Stomach smooth muscle (tissue), 2 donors: ENCODE results near the gene EGFR.
A peak's percentile ranks its signal among the peaks of the same experiment; 100 is the strongest.

ENCODE experiments used
- H3K27ac ChIP-seq: one replicate; pipeline ENCODE4 v1.7.0; 2013; ENCODE audit warnings: mild to moderate bottlenecking, low read length, inconsistent platforms
- H3K27me3 ChIP-seq, 2 donors: one replicate each; pipeline ENCODE4 v1.7.0; 2013; ENCODE audit warnings: low read length in 2 of 2; ENCODE audit not compliant: insufficient read depth in 2 of 2, control insufficient read depth in 1 of 2
- H3K36me3 ChIP-seq, 2 donors: one replicate each; pipeline ENCODE4 v1.7.0; 2013; ENCODE audit warnings: low read length in 2 of 2; ENCODE audit not compliant: control insufficient read depth in 2 of 2, insufficient read depth in 2 of 2
- H3K4me1 ChIP-seq: one replicate; pipeline ENCODE4 v1.7.0; 2013; ENCODE audit warnings: low read length; ENCODE audit not compliant: control insufficient read depth, insufficient read depth
- H3K4me3 ChIP-seq, 2 donors: one replicate each; pipeline ENCODE4 v1.7.0; 2013; ENCODE audit warnings: low read length in 2 of 2
- H3K9ac ChIP-seq, 2 donors: one replicate each; pipeline ENCODE4 v1.7.0; 2013; ENCODE audit warnings: low read length in 2 of 2, mild to moderate bottlenecking in 1 of 2
- H3K9me3 ChIP-seq, 2 donors: one replicate each; pipeline ENCODE4 v1.7.0; 2013; ENCODE audit warnings: low read length in 2 of 2; ENCODE audit not compliant: control insufficient read depth in 2 of 2
- donor health status: healthy.
- donor health status: Pancreatic carcinoma.

Gene EGFR

DNA sequence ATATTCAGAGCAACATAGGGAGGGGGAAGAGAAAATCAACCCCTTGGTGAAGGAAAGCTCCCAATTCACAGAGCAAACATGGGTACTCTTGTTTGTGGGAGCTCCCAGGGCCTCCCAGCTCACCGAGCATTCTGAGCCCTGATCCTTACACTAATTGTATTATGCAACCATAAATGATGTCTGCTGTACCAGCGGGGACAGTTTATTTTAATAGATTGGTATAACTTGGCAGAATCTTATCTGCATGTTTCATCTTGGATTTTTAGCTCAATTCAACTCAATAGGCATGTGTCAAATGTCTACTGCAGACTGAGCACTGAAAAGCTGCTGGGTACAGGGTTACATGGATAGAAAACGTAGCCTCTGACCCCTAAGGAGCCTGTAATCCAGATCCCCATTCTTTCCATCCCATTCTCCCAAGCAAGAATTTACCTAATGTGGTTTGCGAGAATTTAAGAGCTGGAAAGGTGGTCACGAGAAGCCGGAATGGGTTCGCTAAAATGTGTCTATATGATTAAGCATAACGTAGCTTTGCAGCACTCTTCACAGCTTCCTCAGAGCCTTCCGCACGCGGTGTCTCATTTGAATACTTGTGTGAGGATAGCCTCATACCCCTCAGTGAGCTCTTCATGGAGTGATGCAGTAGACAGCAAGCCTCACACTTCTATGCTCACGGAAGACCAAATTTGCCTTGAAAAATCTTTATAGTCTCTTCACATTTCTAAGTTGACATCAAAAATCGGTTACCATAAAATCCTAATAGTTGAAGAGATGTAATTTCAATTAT lies 18.3 kb downstream of the EGFR start:
- Histone ChIP-seq H3K4me3 (no peak overlapping the region), H3K27ac (no peak overlapping the region), H3K9me3 (no peaks in the 10 kb centered on the region), H3K27me3 (no peaks in the 10 kb centered on the region), H3K36me3 (peaks cover 0 to 2% of the 10 kb centered on the region in 2 donors), H3K4me1 (peaks cover 36% of the 10 kb centered on the region), H3K9ac (no peak overlapping the region)

DNA sequence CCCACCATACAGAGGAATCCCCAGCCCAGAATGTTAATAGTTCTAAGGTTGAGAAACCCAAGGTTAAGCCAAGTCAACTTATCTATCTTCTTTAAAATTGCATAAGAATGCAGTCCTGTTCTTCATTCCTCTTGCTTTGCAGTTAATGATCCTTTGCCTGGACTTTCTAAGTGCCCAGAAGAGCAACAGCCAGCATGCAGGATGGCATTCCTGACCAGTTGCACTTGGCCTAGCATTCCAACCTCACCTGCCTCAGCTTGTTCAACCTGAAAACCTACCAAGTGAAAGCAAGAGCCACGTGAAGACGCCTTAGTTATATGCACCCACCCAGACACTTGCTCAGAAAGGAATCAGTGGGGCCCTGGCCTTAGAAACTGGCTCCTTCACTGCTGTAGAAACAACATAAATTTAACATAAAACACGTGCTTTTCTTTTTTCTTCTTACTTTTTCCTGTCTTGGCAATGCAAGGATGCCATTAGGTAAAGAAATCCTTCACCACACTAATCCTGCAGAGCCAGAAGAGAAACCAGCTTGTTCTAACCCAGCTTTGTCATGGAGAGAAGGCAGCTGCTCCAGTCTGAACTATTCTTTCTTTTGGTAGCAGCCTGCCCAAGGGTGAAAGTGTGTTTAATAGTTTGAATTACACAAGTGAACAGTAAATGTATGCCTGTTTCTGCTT lies 25.0 kb downstream of the EGFR start:
- no peak overlapping the region for H3K4me3 ChIP-seq
- H3K36me3 ChIP-seq: peaks cover 0 to 2% of the 10 kb centered on the region in 2 donors
- no peak overlapping the region for H3K9ac ChIP-seq
- H3K27ac ChIP-seq: peak overlapping the region; percentile 74
- no peaks in the 10 kb centered on the region for H3K27me3 ChIP-seq
- peaks cover 48% of the 10 kb centered on the region for H3K4me1 ChIP-seq
- no peaks in the 10 kb centered on the region for H3K9me3 ChIP-seq

DNA sequence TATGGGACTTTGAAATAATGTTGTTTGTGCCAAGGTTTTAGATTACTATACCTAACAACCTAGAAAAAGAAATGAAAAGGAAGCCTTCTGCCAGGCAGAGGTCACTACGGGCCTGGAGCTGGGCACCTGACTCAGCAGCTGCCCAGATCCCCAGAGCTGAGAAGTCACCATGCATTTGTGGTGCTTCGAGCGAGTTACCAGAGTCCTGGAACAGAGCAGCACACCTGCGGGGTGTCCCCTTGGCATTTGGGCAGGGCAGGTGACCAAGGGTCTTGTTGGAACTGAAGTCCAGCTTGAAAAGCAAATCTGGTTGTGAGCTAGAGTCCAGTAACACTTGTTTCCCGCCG lies 25.5 kb downstream of the EGFR start:
- Histone ChIP-seq H3K9me3 (no peaks in the 10 kb centered on the region), H3K36me3 (peaks cover 0 to under 1% of the 10 kb centered on the region in 2 donors), H3K4me3 (no peak overlapping the region), H3K4me1 (peaks cover 50% of the 10 kb centered on the region), H3K27ac (peak overlapping the region; percentile 74), H3K27me3 (no peaks in the 10 kb centered on the region), H3K9ac (no peak overlapping the region)

DNA sequence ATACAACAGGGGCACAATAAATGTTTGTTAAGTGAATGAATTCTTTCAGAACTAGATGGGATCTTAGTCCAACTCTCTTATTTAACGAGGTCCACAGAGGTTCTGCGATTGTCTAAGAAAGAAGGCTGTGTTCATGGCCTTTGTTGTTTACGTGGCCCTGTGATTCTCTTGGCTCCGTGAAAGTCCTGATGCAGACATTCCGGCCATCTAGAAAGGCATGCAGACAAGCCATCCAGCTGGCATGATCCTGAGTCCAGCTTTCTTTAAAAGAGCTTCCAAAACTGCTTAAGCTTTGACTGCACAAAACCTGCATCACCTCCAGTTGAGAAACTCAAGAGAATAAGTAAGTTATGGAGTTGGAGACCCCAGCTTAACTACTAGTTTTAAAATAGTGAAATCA lies 26.0 kb downstream of the EGFR start:
- H3K4me1 ChIP-seq: peaks cover 52% of the 10 kb centered on the region
- H3K4me3 ChIP-seq: no peak overlapping the region
- peak overlapping the region; percentile 74 for H3K27ac ChIP-seq
- no peaks in the 10 kb centered on the region for H3K36me3 ChIP-seq
- H3K27me3 ChIP-seq: no peaks in the 10 kb centered on the region
- no peak overlapping the region for H3K9ac ChIP-seq
- no peaks in the 10 kb centered on the region for H3K9me3 ChIP-seq

DNA sequence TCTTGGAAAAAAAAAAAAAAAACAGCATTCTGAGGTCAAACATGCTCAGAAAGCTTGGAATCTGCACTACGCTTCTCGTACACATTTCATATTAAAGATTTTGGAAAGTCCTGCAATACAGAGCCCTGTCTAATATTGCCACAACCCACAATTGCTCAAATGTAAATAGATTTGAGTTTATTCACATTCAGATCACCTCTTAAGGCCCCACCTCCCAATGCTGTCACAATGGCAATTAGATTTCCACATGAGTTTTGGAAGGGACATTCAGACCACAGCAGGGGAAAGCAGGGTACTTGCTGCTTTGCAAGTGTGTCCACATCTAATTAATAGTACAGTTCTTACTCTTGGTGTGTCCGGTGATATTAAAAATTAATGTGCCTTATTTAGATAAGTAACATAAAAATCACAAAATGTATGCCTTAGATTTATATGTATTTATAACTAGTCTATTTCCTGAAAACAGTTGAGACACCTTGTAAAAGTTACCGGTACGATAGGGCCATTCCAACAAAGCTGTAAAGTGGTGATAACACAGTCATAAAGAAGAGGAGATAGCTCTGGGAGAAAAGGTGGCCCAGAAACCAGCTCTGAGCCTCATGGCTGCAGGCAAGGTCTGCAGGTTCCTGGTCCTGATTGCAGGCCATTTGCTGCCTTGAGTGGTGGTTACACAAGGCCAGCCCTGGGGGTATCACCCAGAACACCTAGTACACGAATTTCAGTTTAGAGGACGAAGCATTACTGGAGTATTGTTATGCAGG lies 27.9 kb downstream of the EGFR start:
- H3K27ac ChIP-seq: no peak overlapping the region
- H3K9ac ChIP-seq: no peak overlapping the region
- peaks cover 53% of the 10 kb centered on the region for H3K4me1 ChIP-seq
- H3K36me3 ChIP-seq: no peaks in the 10 kb centered on the region
- H3K9me3 ChIP-seq: no peaks in the 10 kb centered on the region
- H3K27me3 ChIP-seq: no peaks in the 10 kb centered on the region
- no peak overlapping the region for H3K4me3 ChIP-seq

DNA sequence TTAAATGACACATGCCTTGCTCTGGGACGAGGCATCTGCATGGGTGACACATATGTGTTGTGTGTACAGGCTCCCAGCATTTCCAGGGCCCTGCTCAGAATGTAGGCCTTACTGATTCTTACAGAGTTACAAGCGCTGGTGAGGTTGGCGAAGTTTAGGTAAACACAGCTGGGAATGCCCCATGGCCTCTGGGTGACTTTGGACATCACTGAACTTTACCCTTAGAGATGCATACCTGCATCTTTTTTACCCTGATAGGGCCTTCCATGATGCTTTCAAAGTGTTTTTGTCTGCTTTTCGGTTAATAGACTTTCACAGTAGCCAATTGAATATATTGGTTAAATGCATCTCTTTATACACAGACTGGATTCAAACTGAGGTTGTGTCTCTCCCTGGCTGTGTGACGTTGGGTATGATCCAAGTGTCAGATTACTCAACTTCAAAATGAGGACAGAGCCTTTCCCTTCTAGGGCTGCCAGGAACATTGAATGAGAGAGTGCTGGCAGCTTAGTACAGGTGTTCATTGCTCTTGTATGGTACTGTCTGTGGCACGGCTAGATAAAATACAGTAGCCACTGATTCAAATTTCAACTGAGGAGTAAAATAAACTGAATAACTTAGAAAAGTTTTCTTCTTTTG lies 29.5 kb downstream of the EGFR start:
- H3K27ac ChIP-seq: no peak overlapping the region
- H3K36me3 ChIP-seq: no peaks in the 10 kb centered on the region
- H3K27me3 ChIP-seq: no peaks in the 10 kb centered on the region
- no peak overlapping the region for H3K4me3 ChIP-seq
- H3K4me1 ChIP-seq: peaks cover 61% of the 10 kb centered on the region
- no peaks in the 10 kb centered on the region for H3K9me3 ChIP-seq
- no peak overlapping the region for H3K9ac ChIP-seq

DNA sequence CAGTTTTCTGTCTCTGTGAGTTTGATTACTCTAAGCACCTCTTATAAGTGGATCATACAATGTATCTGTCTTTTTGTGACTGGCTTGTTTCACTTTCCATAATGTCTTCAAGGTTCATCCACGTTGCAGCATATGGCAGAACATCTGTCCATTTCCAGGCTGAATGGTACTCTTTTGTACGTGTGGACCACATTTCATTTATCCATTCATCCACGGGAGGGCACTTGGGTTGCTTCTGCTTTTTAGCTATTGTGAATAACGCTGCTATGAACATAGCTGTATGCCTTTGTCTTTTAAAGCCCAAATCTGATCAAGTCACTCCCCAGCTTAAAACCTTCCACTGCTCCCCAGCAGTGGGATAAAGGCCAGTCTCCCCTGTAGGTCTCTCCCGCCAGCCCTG lies 31.5 kb downstream of the EGFR start:
- Histone ChIP-seq H3K9me3 (no peaks in the 10 kb centered on the region), H3K4me1 (peaks cover 64% of the 10 kb centered on the region), H3K27me3 (no peaks in the 10 kb centered on the region), H3K27ac (no peak overlapping the region), H3K4me3 (no peak overlapping the region), H3K36me3 (no peaks in the 10 kb centered on the region), H3K9ac (no peak overlapping the region)

DNA sequence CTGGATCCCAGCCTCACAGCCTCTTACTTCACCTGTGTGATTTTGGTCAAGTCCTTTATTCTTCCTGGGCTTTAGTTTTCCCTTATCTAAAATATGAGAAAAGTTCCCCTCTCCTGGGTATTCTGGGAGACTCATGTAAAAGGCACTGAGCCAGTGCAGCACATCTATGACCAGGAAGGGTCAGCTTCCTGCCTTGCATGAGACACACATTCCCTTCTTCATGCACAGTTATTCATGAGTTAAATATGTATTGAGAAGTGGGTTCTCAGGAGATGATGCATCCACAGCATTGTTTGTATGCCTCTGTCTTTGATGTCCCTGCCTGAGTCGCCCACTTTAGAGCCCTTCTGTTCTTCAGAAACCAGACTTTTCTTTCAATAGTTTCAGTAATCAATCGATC lies 33.3 kb downstream of the EGFR start:
- no peak overlapping the region for H3K9ac ChIP-seq
- H3K4me1 ChIP-seq: peaks cover 59% of the 10 kb centered on the region
- H3K4me3 ChIP-seq: no peak overlapping the region
- no peaks in the 10 kb centered on the region for H3K27me3 ChIP-seq
- H3K36me3 ChIP-seq: no peaks in the 10 kb centered on the region
- peak overlapping the region; percentile 6 for H3K27ac ChIP-seq
- H3K9me3 ChIP-seq: no peaks in the 10 kb centered on the region

DNA sequence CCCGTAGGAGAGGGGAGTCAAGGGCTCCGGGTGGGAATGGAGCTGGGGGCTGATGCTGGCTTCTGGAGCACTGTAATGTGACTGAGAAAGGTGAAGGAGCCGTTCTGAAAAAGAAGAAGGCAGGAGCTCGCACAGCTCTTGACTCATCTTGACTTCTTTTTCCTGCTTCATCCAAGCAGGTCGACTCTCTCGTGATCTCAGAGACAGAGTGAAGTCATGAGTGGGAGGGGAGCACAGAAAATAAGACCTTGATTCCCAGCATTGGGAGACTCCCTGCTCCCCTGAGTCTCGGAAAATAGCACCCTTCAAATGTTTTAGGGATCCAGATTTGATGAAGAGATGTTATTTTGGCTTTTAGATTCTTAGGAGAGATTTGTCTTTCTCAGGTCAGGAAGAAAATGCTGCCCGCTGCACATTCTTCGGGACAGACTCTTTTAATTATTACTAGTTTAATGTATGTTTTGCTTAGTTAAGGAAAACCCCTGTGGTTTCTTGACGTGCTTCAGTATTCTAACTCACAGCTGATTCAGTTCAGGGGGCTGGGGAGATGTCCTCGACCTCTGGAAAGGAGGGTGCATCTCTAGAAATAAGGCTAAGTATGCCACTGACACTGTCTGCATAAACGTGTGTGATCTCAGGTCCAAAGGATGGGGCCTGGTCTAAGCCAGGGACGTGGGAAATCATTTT lies 34.1 kb downstream of the EGFR start:
- Histone ChIP-seq H3K36me3 (no peaks in the 10 kb centered on the region), H3K9me3 (no peaks in the 10 kb centered on the region), H3K27ac (peak overlapping the region; percentile 77), H3K27me3 (no peaks in the 10 kb centered on the region), H3K4me3 (no peak overlapping the region), H3K9ac (no peak overlapping the region), H3K4me1 (peaks cover 59% of the 10 kb centered on the region)
